GM18873 (cell line): ENCODE measurements around the gene HOXD9.

Source experiments
- ATAC-seq: cut with Tn5 transposase; IDR thresholded peaks from one replicate; pipeline ENCODE4 v1.9.1; 2021; ENCODE audit warnings: mild to moderate bottlenecking, moderate library complexity, moderate number of reproducible peaks; ENCODE audit not compliant: unreplicated experiment, low FRiP score

Gene HOXD9

GRCh38 chr2:176107731-176108181, 14.8 kb upstream of the HOXD9 start:
- ATAC-seq, result no peak

- no peak for ATAC-seq
Measured at GRCh38 chr2:176109192-176109901, 13.2 kb upstream of the HOXD9 start.

- no peak for ATAC-seq
Measured at GRCh38 chr2:176109946-176110345, 12.6 kb upstream of the HOXD9 start.

- no peak for ATAC-seq
Measured at GRCh38 chr2:176110415-176111308, 11.9 kb upstream of the HOXD9 start.

GRCh38 chr2:176111309-176111663, 11.2 kb upstream of the HOXD9 start:
- no peak for ATAC-seq

DNA sequence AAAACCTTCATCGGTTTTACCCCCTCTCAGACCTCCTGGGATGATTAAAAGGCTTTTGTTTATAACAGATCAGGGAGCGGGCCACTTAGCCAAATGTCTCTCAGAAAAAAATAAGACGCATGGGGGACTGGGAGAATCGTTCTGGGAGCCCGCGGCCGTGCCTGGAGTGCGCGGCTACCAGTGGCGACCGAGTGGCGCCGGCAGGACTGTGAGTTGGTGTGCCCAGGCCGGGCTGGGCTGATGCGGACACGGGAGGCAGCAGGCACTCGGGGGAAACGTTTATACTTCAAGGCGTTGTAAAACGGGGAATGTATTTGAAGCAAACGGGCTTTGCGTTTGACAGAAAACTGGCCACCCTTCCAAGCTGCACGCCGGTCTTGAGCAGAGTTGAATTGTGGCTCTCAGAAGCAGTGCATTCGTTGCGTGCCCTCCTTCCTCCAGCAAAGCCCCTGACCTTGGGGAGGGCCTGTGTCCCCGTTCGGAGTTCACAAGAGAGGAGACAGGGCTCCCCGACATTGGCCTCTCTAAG, 10.6 kb upstream of the HOXD9 start:
- ATAC-seq, result no peak

GRCh38 chr2:176112375-176113302, 9.9 kb upstream of the HOXD9 start:
- ATAC-seq, result no peak

- no peak for ATAC-seq
Measured at GRCh38 chr2:176114120-176114929, 8.2 kb upstream of the HOXD9 start.

DNA sequence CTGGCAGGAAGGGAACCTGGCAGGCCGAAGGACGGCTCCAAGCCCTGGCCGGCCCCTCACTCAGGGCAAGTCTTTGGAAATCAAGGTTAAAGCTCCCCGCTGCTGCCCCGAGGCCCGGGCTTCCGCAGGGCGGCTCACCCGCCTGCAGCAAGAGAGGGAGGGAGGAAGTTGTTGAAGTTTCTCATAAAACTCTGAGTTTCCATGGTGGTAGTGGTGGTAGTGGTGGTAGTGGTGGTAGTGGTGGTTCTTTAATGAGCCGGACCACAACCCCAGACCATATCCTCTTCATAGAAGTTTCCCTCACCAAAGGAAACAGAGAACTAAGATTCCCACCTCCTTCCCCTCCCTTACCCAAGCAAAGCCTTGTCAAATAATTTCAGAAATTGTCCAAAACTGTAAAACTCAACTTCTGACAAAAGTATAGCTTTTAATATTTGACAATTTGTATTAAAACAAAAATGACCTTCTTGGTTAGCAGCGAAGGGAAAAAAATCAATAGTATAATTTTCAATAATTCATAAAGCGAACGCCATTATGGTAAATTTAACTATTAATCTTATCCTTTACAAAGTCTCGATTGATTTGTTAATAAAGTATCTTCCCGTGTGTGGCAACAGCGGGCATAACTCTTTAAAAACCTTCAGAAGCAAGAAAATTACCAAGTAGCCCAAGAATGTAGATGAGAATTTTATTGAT, 7.4 kb upstream of the HOXD9 start:
- no peak for ATAC-seq

- no peak for ATAC-seq
Measured at GRCh38 chr2:176115883-176116813, 6.4 kb upstream of the HOXD9 start, which contains the start of gene HOXD10. Gene HOXD10, plus strand, starts transcription at chr2:176116778. Its CDS starts 56 bp downstream, at chr2:176116834.

DNA sequence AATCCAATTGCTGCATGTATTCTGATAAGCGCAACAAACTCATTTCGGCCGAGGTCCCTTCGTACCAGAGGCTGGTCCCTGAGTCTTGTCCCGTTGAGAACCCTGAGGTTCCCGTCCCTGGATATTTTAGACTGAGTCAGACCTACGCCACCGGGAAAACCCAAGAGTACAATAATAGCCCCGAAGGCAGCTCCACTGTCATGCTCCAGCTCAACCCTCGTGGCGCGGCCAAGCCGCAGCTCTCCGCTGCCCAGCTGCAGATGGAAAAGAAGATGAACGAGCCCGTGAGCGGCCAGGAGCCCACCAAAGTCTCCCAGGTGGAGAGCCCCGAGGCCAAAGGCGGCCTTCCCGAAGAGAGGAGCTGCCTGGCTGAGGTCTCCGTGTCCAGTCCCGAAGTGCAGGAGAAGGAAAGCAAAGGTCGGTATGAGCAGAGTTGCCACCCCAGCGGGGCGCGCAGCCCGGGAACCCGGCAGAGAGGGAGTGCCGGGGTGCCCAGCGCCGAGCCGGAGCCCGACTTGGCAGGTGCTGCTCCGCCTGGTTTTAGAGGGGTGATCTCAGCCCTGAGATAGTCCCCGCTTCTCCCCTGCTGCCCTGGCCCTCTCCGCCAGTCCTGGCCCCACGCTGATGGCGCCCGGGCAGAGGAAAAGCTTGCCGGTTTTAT, 5.2 kb upstream of the HOXD9 start:
- no peak for ATAC-seq

- no peak for ATAC-seq
Measured at GRCh38 chr2:176117823-176118371, 4.6 kb upstream of the HOXD9 start.

DNA sequence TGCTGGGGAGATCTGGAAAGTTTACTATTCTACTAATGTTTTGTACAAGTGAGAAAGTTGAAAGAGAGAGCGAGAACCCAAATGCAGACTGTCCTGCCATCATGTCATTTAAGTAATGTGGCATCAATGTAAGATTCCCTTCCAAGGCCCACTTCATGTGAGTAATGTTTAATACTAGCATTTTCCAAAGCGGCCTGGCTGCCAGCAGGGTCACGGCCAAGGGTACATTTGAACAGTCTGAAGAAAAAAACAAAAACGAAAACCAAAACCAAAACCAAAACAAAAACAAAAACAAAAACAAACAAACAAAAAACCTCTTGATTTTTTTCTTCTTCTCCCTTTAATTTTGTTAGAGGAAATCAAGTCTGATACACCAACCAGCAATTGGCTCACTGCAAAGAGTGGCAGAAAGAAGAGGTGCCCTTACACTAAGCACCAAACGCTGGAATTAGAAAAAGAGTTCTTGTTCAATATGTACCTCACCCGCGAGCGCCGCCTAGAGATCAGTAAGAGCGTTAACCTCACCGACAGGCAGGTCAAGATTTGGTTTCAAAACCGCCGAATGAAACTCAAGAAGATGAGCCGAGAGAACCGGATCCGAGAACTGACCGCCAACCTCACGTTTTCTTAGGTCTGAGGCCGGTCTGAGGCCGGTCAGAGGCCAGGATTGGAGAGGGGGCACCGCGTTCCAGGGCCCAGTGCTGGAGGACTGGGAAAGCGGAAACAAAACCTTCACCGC, 3.7 kb upstream of the HOXD9 start:
- ATAC-seq, result no peak

GRCh38 chr2:176120364-176121189, 1.9 kb upstream of the HOXD9 start:
- ATAC-seq, result no peak

DNA sequence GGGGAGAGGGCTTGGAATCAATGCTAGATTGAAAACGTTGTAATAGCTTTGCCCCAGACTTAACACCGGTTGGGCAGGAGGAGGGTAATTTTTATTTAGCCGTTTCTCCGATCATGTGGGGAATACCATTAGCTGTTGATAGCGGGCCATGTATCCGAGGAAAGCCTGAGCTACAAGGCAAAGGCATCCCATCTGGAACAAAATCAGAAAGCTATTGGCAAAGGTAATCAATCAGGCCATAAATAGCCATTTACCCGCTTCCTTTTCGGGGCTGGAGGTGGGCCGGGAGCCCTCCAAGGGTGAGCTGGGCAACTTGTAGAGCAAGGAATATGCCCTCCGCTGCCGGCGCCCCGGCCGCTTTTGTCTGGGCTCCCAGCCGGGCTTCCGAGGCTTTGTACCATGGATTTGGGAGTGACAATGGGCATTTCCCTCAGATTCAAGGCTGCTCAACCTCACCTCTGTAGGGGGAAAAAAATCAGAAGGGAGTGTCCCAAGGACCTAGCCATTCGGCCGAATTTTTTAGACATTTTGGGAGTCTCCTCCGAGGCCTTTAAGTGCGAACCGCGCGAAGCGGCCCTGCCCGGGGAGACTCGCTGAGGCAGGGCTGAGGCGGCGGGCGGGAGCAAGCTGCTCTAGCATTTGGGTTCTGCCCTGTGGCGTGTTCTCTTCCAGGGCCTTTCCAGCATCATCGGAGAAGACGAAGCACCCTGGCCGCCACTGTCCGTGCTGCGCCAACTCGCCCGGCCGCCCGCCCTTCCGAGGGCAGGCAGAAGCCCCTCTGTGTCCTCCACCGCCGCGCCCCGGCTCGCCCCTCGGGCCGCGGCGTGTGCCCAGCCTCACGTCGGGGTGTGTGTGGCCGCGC, 1.1 kb upstream of the HOXD9 start:
- no peak for ATAC-seq
